22Rv1 (cell line): ENCODE results near the gene NALCN.

ENCODE experiments used
- H3K27ac ChIP-seq: fragments of 450-650 bp; 2 replicates; pipeline ENCODE4 v1.5.1; 2017
- ZFX ChIP-seq: fragments of 450-650 bp; IDR thresholded peaks from 2 replicates; pipeline ENCODE4 v1.6.1; 2017; ENCODE audit warnings: antibody characterized with exemption, borderline replicate concordance
- TF ChIP-seq, protein P1 (sequence below): fragments of 450-650 bp; IDR thresholded peaks from 2 replicates; pipeline ENCODE4 v1.5.1; 2017; ENCODE audit warnings: mild to moderate bottlenecking

NALCN gene

DNA sequence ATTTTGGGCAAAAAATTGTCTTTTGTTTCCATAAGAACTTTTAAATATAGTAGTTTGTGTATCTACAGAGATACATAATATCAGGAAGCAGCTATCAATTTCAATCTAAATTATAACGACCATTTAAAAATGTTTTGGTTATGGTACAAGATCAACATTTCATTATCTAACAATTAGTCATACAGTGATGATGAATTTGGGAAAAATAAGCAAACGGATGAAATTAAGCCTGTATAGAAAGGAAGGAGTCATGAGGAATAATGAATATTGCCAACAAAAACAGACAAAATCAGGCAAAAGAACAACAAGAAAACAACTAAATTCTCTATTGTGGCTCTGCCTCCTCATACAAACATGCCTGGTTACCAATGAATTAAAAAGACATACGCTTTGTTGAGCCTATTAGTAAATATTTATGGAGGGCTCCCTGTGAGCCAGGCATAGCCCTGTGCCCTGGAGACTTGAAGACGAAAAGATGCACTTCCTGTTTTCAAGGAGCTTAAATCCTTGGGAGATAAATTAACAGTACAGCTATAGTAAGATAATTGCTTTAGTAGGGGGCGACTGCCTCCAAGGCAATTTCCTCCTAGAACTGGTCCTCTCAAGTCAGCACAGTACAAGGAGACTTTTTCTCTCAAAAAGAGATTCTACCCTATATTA, 73.0 kb downstream of the NALCN start:
- no peak for TF ChIP-seq ZFX
- TF ChIP-seq, protein P1, sequence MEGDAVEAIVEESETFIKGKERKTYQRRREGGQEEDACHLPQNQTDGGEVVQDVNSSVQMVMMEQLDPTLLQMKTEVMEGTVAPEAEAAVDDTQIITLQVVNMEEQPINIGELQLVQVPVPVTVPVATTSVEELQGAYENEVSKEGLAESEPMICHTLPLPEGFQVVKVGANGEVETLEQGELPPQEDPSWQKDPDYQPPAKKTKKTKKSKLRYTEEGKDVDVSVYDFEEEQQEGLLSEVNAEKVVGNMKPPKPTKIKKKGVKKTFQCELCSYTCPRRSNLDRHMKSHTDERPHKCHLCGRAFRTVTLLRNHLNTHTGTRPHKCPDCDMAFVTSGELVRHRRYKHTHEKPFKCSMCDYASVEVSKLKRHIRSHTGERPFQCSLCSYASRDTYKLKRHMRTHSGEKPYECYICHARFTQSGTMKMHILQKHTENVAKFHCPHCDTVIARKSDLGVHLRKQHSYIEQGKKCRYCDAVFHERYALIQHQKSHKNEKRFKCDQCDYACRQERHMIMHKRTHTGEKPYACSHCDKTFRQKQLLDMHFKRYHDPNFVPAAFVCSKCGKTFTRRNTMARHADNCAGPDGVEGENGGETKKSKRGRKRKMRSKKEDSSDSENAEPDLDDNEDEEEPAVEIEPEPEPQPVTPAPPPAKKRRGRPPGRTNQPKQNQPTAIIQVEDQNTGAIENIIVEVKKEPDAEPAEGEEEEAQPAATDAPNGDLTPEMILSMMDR = no peak

DNA sequence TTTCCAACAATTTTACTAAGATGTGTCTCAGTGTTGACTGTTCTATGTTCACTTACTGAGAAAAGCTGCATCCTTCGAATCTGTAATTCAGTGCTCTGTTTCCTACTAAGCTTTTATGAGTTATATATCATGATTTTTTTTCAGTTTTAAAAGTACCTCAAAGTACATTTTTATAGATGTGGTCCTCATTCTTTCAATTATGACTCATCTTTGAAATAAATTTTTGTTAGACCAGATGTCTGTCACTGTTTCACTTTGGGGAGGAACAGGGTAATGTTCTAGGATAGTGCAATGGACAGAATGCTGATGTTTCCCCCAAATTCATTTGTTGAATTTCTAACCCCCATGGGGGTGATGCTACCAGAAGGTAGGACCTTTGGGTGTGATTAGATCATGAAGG, 74.8 kb downstream of the NALCN start:
- TF ChIP-seq ZFX = no peak
- TF ChIP-seq, protein P1 = no peak
- no peak overlapping the region for H3K27ac ChIP-seq

More for the DNA sequence above, 73.0 kb downstream of the NALCN start:
- no peak overlapping the region for H3K27ac ChIP-seq

DNA sequence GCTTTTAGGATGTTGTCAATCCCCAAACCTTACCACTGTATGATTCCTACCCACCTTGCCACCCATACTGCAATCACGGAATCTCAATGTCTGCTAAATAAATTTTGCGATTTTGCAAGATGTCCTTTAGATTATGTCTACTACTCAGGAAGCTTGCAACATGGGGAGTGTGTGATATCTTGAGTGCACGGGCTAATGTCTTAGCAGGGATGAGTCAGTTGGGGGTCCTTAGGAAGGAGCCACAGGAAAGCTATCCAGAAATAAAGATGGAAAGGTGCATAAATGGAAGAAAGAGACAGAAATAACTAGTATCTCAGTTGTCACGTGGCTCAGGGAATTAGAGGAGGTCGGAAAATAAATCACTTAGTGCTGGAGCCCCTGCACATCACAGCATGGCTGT, 77.1 kb downstream of the NALCN start:
- no peak for TF ChIP-seq ZFX
- TF ChIP-seq, protein P1 = no peak
- H3K27ac ChIP-seq = no peak overlapping the region

DNA sequence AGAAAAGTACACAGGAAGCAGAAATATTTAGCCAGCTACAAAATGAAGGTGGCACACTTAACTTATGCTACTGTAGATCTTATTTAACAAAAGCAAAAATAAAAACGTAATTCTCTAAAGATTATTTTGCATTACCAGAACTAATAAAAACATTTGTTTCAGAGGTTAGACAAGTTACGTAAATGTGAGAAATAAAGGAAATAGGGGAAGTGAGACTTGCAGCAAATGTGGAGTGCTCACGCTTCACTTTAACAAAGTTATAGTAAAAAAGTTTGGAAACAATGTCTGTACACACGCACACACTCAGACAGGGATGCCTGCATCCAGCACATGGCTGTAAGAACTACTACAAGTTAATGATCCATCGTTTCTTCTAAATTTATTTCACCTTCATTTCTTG, 83.7 kb downstream of the NALCN start:
- H3K27ac ChIP-seq = no peak overlapping the region
- no peak for TF ChIP-seq ZFX
- TF ChIP-seq, protein P1 = no peak

DNA sequence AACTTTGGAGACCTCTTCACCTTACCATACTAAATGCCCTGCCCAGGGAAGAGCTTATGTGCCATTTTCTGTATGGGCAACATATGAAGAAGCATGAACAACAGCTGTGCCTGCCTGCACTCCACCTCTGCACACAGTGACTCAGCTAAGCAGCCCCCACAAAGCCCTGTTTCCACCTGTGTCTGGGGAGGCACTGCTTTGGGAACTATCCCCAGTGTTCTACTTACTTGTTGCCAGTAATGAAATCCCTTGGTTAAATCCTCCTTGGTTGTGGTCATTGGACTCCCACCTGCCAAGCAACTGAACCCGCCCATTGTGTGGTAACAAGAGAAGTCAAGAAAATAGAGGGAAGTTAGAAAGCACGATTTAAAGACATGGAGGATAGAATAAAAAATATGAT, 84.6 kb downstream of the NALCN start:
- no peak overlapping the region for H3K27ac ChIP-seq
- TF ChIP-seq ZFX = no peak
- TF ChIP-seq, protein P1 = no peak

DNA sequence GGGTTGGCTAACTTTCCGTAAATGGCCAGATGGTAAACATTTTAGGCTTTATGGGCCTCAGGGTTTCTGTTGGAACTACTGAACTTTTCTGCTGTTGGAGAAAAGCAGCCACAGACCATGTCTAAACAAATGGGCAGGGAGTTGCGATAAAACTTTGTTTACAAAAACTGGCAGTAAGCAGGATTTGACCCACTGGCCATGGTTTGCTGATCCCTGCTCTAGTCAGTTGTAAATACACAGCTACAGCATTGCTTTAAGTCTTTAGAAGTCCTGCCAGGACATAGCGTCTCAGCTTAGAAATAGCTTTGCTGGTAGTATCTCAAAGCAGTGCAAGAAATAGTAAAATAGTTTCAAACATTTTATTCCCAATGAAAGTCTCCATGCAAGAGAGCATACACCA, 88.4 kb downstream of the NALCN start:
- TF ChIP-seq, protein P1 = no peak
- TF ChIP-seq ZFX = no peak
- no peak overlapping the region for H3K27ac ChIP-seq

DNA sequence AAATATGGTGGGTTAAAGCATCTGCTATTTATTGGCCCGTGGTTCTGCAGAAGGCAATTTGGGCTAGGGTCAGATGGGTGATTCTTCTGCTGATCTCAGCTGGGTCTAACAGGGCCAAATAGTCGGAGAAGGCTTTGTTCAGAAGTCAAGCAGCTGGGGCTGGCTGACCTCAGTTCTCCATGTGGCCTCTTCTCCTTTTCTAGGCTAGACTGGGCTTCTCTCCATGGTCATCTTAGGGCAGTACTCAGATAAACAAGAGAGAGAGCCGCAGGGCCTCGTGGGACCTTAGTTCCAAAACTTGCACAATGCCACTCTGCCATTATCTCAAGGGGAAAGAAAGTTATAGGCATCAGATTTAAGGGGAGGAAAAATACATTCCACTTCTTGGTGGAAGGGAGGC, 89.6 kb downstream of the NALCN start:
- no peak overlapping the region for H3K27ac ChIP-seq
- no peak for TF ChIP-seq ZFX
- TF ChIP-seq, protein P1 = no peak
